ENCODE measurements around the gene AHCYL2. TPM values are rescaled to one million over a fixed set of nuclear protein-coding genes. Genes with fewer than 3 reads are reported as not detected.

AHCYL2 gene
- total RNA-seq, 4 donors from 2014 or later = 14.7 to 22.6 (median 16.9) TPM

- no peak for TF ChIP-seq CTCF (IDR thresholded peaks at IDR 0.05; ENCODE audit: low read depth)
Observed at GRCh38 chr7:129438839-129439651, 214.2 kb downstream of the AHCYL2 start.

GRCh38 chr7:129439963-129440625 lies 215.3 kb downstream of the AHCYL2 start:
- no peak for TF ChIP-seq CTCF (IDR thresholded peaks at IDR 0.05; ENCODE audit: low read depth)

- no peak for TF ChIP-seq CTCF (IDR thresholded peaks at IDR 0.05; ENCODE audit: low read depth)
Observed at GRCh38 chr7:129443612-129444011, 218.8 kb downstream of the AHCYL2 start.

GRCh38 chr7:129450295-129450694 lies 225.5 kb downstream of the AHCYL2 start:
- TF ChIP-seq CTCF (IDR thresholded peaks at IDR 0.05; ENCODE audit: low read depth) = no peak

- TF ChIP-seq CTCF (IDR thresholded peaks at IDR 0.05; ENCODE audit: low read depth) = no peak
Observed at GRCh38 chr7:129452589-129453231, 227.9 kb downstream of the AHCYL2 start.

- no peak for TF ChIP-seq CTCF (IDR thresholded peaks at IDR 0.05; ENCODE audit: low read depth)
Observed at GRCh38 chr7:129453510-129454248, 228.8 kb downstream of the AHCYL2 start.

GRCh38 chr7:129454249-129454551 lies 229.4 kb downstream of the AHCYL2 start:
- no peak for TF ChIP-seq CTCF (IDR thresholded peaks at IDR 0.05; ENCODE audit: low read depth)
